Measurements from ENCODE around the gene TASP1.
"Not testable (repeated sequence)": the region's sequence is repeated elsewhere in the genome, so short reads cannot be mapped to it uniquely, and the experiment has no call there.

The TASP1 gene

GRCh38 chr20:13487202-13487601 lies 151.5 kb downstream of the TASP1 start:
- no peaks in the 10 kb centered on the region for H3K27me3 ChIP-seq (ENCODE audit: insufficient read depth, poor library complexity, severe bottlenecking)

DNA sequence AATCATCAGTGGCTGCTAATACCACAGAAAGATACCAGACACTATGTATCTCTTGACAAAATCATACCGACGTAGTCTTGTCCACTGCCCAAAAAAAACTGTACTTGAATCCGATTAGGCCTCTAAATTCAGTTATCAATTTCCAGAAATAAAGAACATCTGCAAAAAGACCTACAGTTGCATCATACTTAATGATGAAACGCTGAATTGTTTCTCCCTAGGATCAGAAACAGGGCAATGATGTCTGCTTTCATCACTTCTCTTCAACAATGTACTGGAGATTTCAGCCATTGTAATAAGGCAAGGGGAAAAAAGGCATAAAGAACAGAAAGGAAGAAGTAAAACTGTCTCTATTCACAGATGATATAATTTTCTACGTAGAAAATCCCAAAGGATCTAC lies 152.0 kb downstream of the TASP1 start:
- no peak for ATAC-seq (ENCODE audit: low read depth)
- Histone ChIP-seq H3K9me3 (ENCODE audit: severe bottlenecking) (no peaks in the 10 kb centered on the region), H3K27me3 (ENCODE audit: insufficient read depth, poor library complexity, severe bottlenecking) (no peaks in the 10 kb centered on the region), H3K4me1 (ENCODE audit: insufficient read depth, poor library complexity, severe bottlenecking) (peaks cover 2% of the 10 kb centered on the region), H3K4me3 (ENCODE audit: severe bottlenecking) (no peak overlapping the region), H3K27ac (ENCODE audit: poor library complexity, severe bottlenecking) (no peak overlapping the region), H3K36me3 (ENCODE audit: low read depth) (peaks cover 14% of the 10 kb centered on the region)
- DNase-seq (ENCODE audit: low spot score), result no peak
- no peak for TF ChIP-seq CTCF (IDR thresholded peaks at IDR 0.05; ENCODE audit: poor library complexity, severe bottlenecking)

More at GRCh38 chr20:13487202-13487601, 151.5 kb downstream of the TASP1 start:
- Histone ChIP-seq H3K36me3 (ENCODE audit: low read depth) (peaks cover 9% of the 10 kb centered on the region), H3K4me1 (ENCODE audit: insufficient read depth, poor library complexity, severe bottlenecking) (peaks cover 7% of the 10 kb centered on the region), H3K4me3 (ENCODE audit: severe bottlenecking) (no peak overlapping the region), H3K27ac (ENCODE audit: poor library complexity, severe bottlenecking) (no peak overlapping the region), H3K9me3 (ENCODE audit: severe bottlenecking) (no peaks in the 10 kb centered on the region)
- no peak for ATAC-seq (ENCODE audit: low read depth)
- no peak for TF ChIP-seq CTCF (IDR thresholded peaks at IDR 0.05; ENCODE audit: poor library complexity, severe bottlenecking)
- no peak for DNase-seq (ENCODE audit: low spot score)

GRCh38 chr20:13485576-13485975 lies 153.2 kb downstream of the TASP1 start:
- Histone ChIP-seq H3K9me3 (ENCODE audit: severe bottlenecking) (no peaks in the 10 kb centered on the region), H3K27me3 (ENCODE audit: insufficient read depth, poor library complexity, severe bottlenecking) (no peaks in the 10 kb centered on the region), H3K36me3 (ENCODE audit: low read depth) (peaks cover 25% of the 10 kb centered on the region), H3K4me1 (ENCODE audit: insufficient read depth, poor library complexity, severe bottlenecking) (no peaks in the 10 kb centered on the region), H3K4me3 (ENCODE audit: severe bottlenecking) (no peak overlapping the region), H3K27ac (ENCODE audit: poor library complexity, severe bottlenecking) (no peak overlapping the region)
- DNase-seq (ENCODE audit: low spot score), result no peak
- TF ChIP-seq CTCF (IDR thresholded peaks at IDR 0.05; ENCODE audit: poor library complexity, severe bottlenecking), result no peak
- ATAC-seq (ENCODE audit: low read depth), result no peak

DNA sequence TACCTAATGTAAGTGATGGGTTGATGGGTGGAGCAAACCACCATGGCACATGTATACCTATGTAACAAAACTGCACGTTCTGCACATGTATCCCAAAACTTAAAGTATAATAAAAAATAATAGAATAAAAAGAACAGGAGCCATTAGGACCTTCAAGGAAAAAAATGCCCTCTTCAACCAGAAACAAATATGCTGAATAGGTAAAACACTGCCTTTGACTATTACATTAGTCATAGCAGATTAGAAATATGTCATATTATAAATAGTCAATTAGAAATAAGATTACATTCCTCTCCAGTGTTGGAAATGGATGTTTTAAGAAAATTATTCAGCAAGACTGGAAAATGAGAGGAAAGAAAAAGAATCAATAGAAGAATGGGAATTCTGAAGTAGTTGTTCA lies 153.7 kb downstream of the TASP1 start:
- not testable (repeated sequence) for ATAC-seq (ENCODE audit: low read depth); H3K27ac ChIP-seq (ENCODE audit: poor library complexity, severe bottlenecking); H3K9me3 ChIP-seq (ENCODE audit: severe bottlenecking); H3K4me3 ChIP-seq (ENCODE audit: severe bottlenecking); DNase-seq (ENCODE audit: low spot score); H3K4me1 ChIP-seq (ENCODE audit: insufficient read depth, poor library complexity, severe bottlenecking); H3K27me3 ChIP-seq (ENCODE audit: insufficient read depth, poor library complexity, severe bottlenecking)
- H3K36me3 ChIP-seq (ENCODE audit: low read depth), result peaks cover 26% of the 10 kb centered on the region

DNA sequence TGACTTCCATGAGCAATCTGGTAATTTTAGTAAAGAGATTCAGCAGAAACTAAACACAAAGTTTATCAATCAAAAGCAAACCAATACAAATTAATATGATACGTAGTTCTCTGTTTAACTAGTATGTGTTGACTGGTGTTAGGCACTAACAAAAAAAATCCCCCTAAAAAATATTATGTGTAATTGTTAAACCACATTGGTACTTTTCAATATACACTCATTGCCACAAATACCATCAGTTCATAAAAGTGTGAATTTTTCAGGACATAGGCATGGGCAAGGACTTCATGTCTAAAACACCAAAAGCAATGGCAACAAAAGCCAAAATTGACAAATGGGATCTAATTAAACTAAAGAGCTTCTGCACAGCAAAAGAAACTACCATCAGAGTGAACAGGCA lies 155.3 kb downstream of the TASP1 start:
- not testable (repeated sequence) for H3K4me1 ChIP-seq (ENCODE audit: insufficient read depth, poor library complexity, severe bottlenecking); H3K27ac ChIP-seq (ENCODE audit: poor library complexity, severe bottlenecking); DNase-seq (ENCODE audit: low spot score); H3K9me3 ChIP-seq (ENCODE audit: severe bottlenecking); ATAC-seq (ENCODE audit: low read depth); H3K4me3 ChIP-seq (ENCODE audit: severe bottlenecking); H3K27me3 ChIP-seq (ENCODE audit: insufficient read depth, poor library complexity, severe bottlenecking)
- peaks cover 26% of the 10 kb centered on the region for H3K36me3 ChIP-seq (ENCODE audit: low read depth)

DNA sequence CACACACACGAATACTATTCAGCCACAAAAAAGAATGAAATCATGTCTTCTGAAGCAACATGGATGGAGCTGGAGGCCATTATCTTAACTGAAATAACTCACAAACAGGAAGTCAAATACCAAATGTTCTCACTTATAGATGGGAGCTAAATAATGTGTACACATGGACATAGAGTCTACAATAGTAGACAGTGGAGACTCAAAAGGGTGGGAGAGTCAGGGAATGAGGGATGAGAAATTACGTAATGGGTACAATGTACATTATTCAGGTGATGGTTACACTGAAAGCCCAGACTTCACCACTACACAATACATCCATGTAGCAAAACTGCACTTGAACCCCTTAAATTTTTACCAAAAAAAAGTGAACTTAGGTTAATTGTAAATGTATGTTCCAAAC lies 160.4 kb downstream of the TASP1 start:
- DNase-seq (ENCODE audit: low spot score) (no peak), ATAC-seq (ENCODE audit: low read depth) (no peak)

More for the DNA sequence above, 160.4 kb downstream of the TASP1 start:
- Histone ChIP-seq H3K4me1 (ENCODE audit: insufficient read depth, poor library complexity, severe bottlenecking) (no peaks in the 10 kb centered on the region), H3K36me3 (ENCODE audit: low read depth) (peaks cover 36% of the 10 kb centered on the region), H3K27ac (ENCODE audit: poor library complexity, severe bottlenecking) (no peak overlapping the region), H3K9me3 (ENCODE audit: severe bottlenecking) (peaks cover 2% of the 10 kb centered on the region), H3K4me3 (ENCODE audit: severe bottlenecking) (no peak overlapping the region), H3K27me3 (ENCODE audit: insufficient read depth, poor library complexity, severe bottlenecking) (no peaks in the 10 kb centered on the region)
- TF ChIP-seq CTCF (IDR thresholded peaks at IDR 0.05; ENCODE audit: poor library complexity, severe bottlenecking), result no peak

All from RWPE2 (cell line).